Liver (tissue), 9 donors: Measurements from ENCODE around the gene FXYD7. TPM values are rescaled to one million over a fixed set of nuclear protein-coding genes. Genes with fewer than 3 reads are reported as not detected.

Source experiments
- DNase-seq: peaks from one replicate; pipeline ENCODE4 v3.0.0-alpha.2; 2017; ENCODE audit warnings: low spot score
- H3K27ac ChIP-seq, 2 donors: one replicate each; pipeline ENCODE4 v1.7.0; 2013; ENCODE audit warnings: inconsistent platforms in 2 of 2, low read length in 2 of 2, control low read depth in 1 of 2, low read depth in 1 of 2, mild to moderate bottlenecking in 1 of 2
- H3K27me3 ChIP-seq, 4 donors: one replicate each; pipeline versions ENCODE4 v1.6.1 to v1.7.0; 2013; ENCODE audit warnings: low read length in 3 of 4, inconsistent platforms in 1 of 4, mild to moderate bottlenecking in 1 of 4, moderate library complexity in 1 of 4; ENCODE audit not compliant: control insufficient read depth in 4 of 4, insufficient read depth in 4 of 4
- H3K36me3 ChIP-seq, 4 donors: one replicate each; pipeline versions ENCODE4 v1.6.1 to v1.7.0; 2013; ENCODE audit warnings: low read length in 3 of 4, mild to moderate bottlenecking in 3 of 4, low read depth in 1 of 4, moderate library complexity in 1 of 4; ENCODE audit not compliant: control insufficient read depth in 4 of 4, insufficient read depth in 3 of 4
- H3K4me1 ChIP-seq, 4 donors: one replicate each; pipeline versions ENCODE4 v1.6.1 to v1.7.0; 2013; ENCODE audit warnings: low read length in 3 of 4, mild to moderate bottlenecking in 3 of 4, moderate library complexity in 1 of 4; ENCODE audit not compliant: control insufficient read depth in 4 of 4, insufficient read depth in 4 of 4
- H3K4me3 ChIP-seq, 3 donors: one replicate each; pipeline versions ENCODE4 v1.6.1 to v1.7.0; 2013; ENCODE audit warnings: low read length in 3 of 3, control low read depth in 1 of 3, low read depth in 1 of 3, mild to moderate bottlenecking in 1 of 3
- H3K9ac ChIP-seq, 2 donors: one replicate each; pipeline ENCODE4 v1.7.0; 2013; ENCODE audit warnings: low read length in 2 of 2, mild to moderate bottlenecking in 2 of 2, moderate library complexity in 2 of 2, control low read depth in 1 of 2, low read depth in 1 of 2
- H3K9me3 ChIP-seq, 4 donors: one replicate each; pipeline versions ENCODE4 v1.6.1 to v1.7.0; 2013; ENCODE audit warnings: low read length in 3 of 4; ENCODE audit not compliant: control insufficient read depth in 4 of 4
- ATF3 ChIP-seq: IDR thresholded peaks from 2 replicates; pipeline ENCODE4 v1.6.1; 2016; ENCODE audit warnings: antibody characterized with exemption
- CTCF ChIP-seq: fragments of 150-350 bp; IDR thresholded peaks from 2 replicates; pipeline ENCODE4 v1.5.1; 2017; ENCODE audit warnings: improper control_type of control experiment, low read depth, low read length; ENCODE audit not compliant: missing input control
- EGR1 ChIP-seq, 2 donors: IDR thresholded peaks; 2 replicates each; pipeline ENCODE4 v1.6.1; 2016 to 2018; ENCODE audit warnings: antibody characterized with exemption in 2 of 2, low read depth in 2 of 2
- FOXA1 ChIP-seq: IDR thresholded peaks from 2 replicates; pipeline ENCODE4 v1.6.1; 2016; ENCODE audit warnings: antibody characterized with exemption
- FOXA2 ChIP-seq: IDR thresholded peaks from 2 replicates; pipeline ENCODE4 v1.6.1; 2016; ENCODE audit warnings: antibody characterized with exemption
- GABPA ChIP-seq, 2 donors: IDR thresholded peaks in 1 of 2; conservative IDR thresholded peaks in 1 of 2; 2 replicates each; pipeline ENCODE4 v1.6.1; 2016; ENCODE audit warnings: antibody characterized with exemption in 2 of 2, mild to moderate bottlenecking in 1 of 2, moderate library complexity in 1 of 2
- HNF4A ChIP-seq, 2 donors: conservative IDR thresholded peaks; 2 replicates each; pipeline ENCODE4 v1.6.1; 2016; ENCODE audit warnings: antibody characterized with exemption in 2 of 2, mild to moderate bottlenecking in 2 of 2
- HNF4G ChIP-seq: IDR thresholded peaks from 2 replicates; pipeline ENCODE4 v1.6.1; 2016; ENCODE audit warnings: antibody characterized with exemption
- JUND ChIP-seq, 2 donors: IDR thresholded peaks; 2 replicates each; pipeline ENCODE4 v1.6.1; 2016; ENCODE audit warnings: antibody characterized with exemption in 2 of 2
- NR2F2 ChIP-seq: IDR thresholded peaks from 2 replicates; pipeline ENCODE4 v1.6.1; 2016; ENCODE audit warnings: antibody characterized with exemption
- RAD21 ChIP-seq, 2 donors: IDR thresholded peaks; 2 replicates each; pipeline ENCODE4 v1.6.1; 2016; ENCODE audit warnings: antibody characterized with exemption in 2 of 2, mild to moderate bottlenecking in 2 of 2
- REST ChIP-seq: IDR thresholded peaks from 2 replicates; pipeline ENCODE4 v1.6.1; 2016; ENCODE audit warnings: antibody characterized with exemption, mild to moderate bottlenecking
- RXRA ChIP-seq, 2 donors: IDR thresholded peaks; 2 replicates each; pipeline ENCODE4 v1.6.1; 2017 to 2018; ENCODE audit warnings: antibody characterized with exemption in 2 of 2, mild to moderate bottlenecking in 1 of 2
- SP1 ChIP-seq: IDR thresholded peaks from 2 replicates; pipeline ENCODE4 v1.6.1; 2018; ENCODE audit warnings: antibody characterized with exemption, mild to moderate bottlenecking
- TAF1 ChIP-seq: conservative IDR thresholded peaks from 2 replicates; pipeline ENCODE4 v1.6.1; 2016; ENCODE audit warnings: antibody characterized with exemption, mild to moderate bottlenecking
- YY1 ChIP-seq: IDR thresholded peaks from 2 replicates; pipeline ENCODE4 v1.6.1; 2016; ENCODE audit warnings: antibody characterized with exemption, mild to moderate bottlenecking
- ZBTB33 ChIP-seq: IDR thresholded peaks from 2 replicates; pipeline ENCODE4 v1.6.1; 2016; ENCODE audit warnings: antibody characterized with exemption
- WGBS: extraction: QIAGEN DNeasy Blood & Tissue Kit; methylation state at CpG from one replicate; pipeline ENCODE4 v1.1.7; 2013; 5-methylcytosine and 5-hydroxymethylcytosine counted together
- polyA plus RNA-seq, 2 donors: library from polyadenylated mRNA; stranded (reverse) in 1 of 2; unstranded in 1 of 2; fragments of 200-250 nt in 1 of 2; fragments of >200 nt in 1 of 2; fragmentation: Nextera tagmentation in 1 of 2; extraction: Ambion mirVana in 1 of 2; gene quantifications; one replicate each; pipeline versions ENCODE4 v1.2.1 to v1.2.3, GENCODE V29; 2013 to 2015
- total RNA-seq, 2 donors: library from RNA; depleted of rRNA; stranded (reverse); fragments of >200 nt; gene quantifications; one replicate each; pipeline ENCODE4 v1.2.3, GENCODE V29; 2014
- TF ChIP-seq, protein P1 (sequence below): IDR thresholded peaks from 2 replicates; pipeline ENCODE4 v1.6.1; 2016; ENCODE audit warnings: antibody characterized with exemption
- donor health status: healthy.
- donor health status: healthy.
- donor health status: healthy.
- donor health status: healthy.
- donor health status: healthy.

FXYD7 gene
- total and polyA plus RNA-seq, 4 donors = 0.08 to 0.09 TPM; not detected in 2

- 0% methylated on average over 7 of the region's 7 CpGs for WGBS
- DNase-seq = peak; percentile 84
- Histone ChIP-seq H3K4me3 (no peak overlapping the region), H3K27ac (peak overlapping the region; percentile 97 to 99), H3K9me3 (no peaks in the 10 kb centered on the region), H3K9ac (peak overlapping the region in 1 of 2 donors; percentile 32), H3K4me1 (peaks cover 18 to 41% (median 28%) of the 10 kb centered on the region in 4 donors), H3K36me3 (no peaks in the 10 kb centered on the region), H3K27me3 (no peaks in the 10 kb centered on the region)
- no peak for TF ChIP-seq FOXA2
- no peak for TF ChIP-seq JUND (IDR thresholded peaks at IDR 0.05)
- TF ChIP-seq REST = peak; percentile 83
- peak; percentile 63 to 65 for TF ChIP-seq HNF4A (conservative IDR thresholded peaks at IDR 0.05)
- TF ChIP-seq HNF4G = no peak
- peak; percentile 83 for TF ChIP-seq ATF3
- TF ChIP-seq FOXA1 = no peak
- peak; percentile 80 to 87 for TF ChIP-seq RAD21 (IDR thresholded peaks at IDR 0.05)
- TF ChIP-seq ZBTB33 = no peak
- TF ChIP-seq GABPA (IDR thresholded peaks at IDR 0.05 in 1 of 2, conservative IDR thresholded peaks at IDR 0.05 in 1 of 2) = peak in 1 of 2 donors; percentile 66
- no peak for TF ChIP-seq EGR1 (IDR thresholded peaks at IDR 0.05; ENCODE audit: low read depth in 2 of 2)
- TF ChIP-seq CTCF = peak; percentile 85
- peak; percentile 54 for TF ChIP-seq NR2F2
- TF ChIP-seq RXRA (IDR thresholded peaks at IDR 0.05) = peak; percentile 93 to 96
- TF ChIP-seq YY1 = no peak
- TF ChIP-seq SP1 = peak; percentile 75
- no peak for TF ChIP-seq TAF1
- TF ChIP-seq, protein P1, sequence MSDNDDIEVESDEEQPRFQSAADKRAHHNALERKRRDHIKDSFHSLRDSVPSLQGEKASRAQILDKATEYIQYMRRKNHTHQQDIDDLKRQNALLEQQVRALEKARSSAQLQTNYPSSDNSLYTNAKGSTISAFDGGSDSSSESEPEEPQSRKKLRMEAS = no peak
Observed at GRCh38 chr19:35135389-35135909, 7.6 kb upstream of the FXYD7 start.
